ENCODE results near the gene LMCD1.

Gene LMCD1

DNA sequence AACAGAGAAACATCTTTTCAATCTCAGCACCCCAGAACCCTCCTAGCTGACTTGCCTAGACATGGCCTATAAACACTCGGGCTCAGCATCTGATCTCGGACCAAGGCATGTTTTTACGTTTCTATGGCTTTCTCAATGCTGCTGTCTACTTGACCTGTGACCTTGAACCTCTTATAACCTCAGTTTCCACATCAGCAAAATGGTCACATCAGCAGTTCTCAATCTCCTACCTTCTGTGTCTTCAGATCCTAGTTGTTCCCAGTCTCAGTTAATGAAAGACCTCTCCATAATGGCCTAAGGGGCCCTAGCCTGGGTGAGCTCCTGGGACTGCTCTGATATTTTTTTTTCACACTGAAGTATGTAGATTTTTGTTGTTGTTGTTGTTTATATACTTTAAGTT, 103.4 kb downstream of the LMCD1 start:
- Histone ChIP-seq H3F3A (ENCODE audit: low read depth) (no peaks in the 10 kb centered on the region), H3K79me2 (ENCODE audit: insufficient read depth, low read length) (no peaks in the 10 kb centered on the region), H3K9me3 (ENCODE audit: insufficient read depth, low read depth, low read length) (no peaks in the 10 kb centered on the region), H4K20me1 (ENCODE audit: insufficient read depth, low read length, poor library complexity, severe bottlenecking) (no peaks in the 10 kb centered on the region), H3K27me3 (ENCODE audit: insufficient read depth, low read length, poor library complexity, severe bottlenecking) (no peaks in the 10 kb centered on the region), H3K9me2 (replicated peaks; ENCODE audit: low read depth, low read length) (no peaks in the 10 kb centered on the region), H3K4me3 (ENCODE audit: low read length, poor library complexity, severe bottlenecking) (no peak overlapping the region), H2AFZ (ENCODE audit: low read length) (no peak overlapping the region), H3K9ac (ENCODE audit: low read depth, low read length, poor library complexity, severe bottlenecking) (no peak overlapping the region), H3K4me1 (ENCODE audit: insufficient read depth, low read length, poor library complexity, severe bottlenecking) (no peaks in the 10 kb centered on the region), H3K36me3 (ENCODE audit: insufficient read depth, low read length) (no peaks in the 10 kb centered on the region), H3K4me2 (ENCODE audit: low read depth, low read length, poor library complexity, severe bottlenecking) (no peak overlapping the region)
- no peak for TF ChIP-seq EZH2phosphoT487 (IDR thresholded peaks at IDR 0.05; ENCODE audit: borderline replicate concordance)
- TF ChIP-seq, protein P1, sequence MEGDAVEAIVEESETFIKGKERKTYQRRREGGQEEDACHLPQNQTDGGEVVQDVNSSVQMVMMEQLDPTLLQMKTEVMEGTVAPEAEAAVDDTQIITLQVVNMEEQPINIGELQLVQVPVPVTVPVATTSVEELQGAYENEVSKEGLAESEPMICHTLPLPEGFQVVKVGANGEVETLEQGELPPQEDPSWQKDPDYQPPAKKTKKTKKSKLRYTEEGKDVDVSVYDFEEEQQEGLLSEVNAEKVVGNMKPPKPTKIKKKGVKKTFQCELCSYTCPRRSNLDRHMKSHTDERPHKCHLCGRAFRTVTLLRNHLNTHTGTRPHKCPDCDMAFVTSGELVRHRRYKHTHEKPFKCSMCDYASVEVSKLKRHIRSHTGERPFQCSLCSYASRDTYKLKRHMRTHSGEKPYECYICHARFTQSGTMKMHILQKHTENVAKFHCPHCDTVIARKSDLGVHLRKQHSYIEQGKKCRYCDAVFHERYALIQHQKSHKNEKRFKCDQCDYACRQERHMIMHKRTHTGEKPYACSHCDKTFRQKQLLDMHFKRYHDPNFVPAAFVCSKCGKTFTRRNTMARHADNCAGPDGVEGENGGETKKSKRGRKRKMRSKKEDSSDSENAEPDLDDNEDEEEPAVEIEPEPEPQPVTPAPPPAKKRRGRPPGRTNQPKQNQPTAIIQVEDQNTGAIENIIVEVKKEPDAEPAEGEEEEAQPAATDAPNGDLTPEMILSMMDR (conservative IDR thresholded peaks at IDR 0.05; ENCODE audit: low read length) = no peak

DNA sequence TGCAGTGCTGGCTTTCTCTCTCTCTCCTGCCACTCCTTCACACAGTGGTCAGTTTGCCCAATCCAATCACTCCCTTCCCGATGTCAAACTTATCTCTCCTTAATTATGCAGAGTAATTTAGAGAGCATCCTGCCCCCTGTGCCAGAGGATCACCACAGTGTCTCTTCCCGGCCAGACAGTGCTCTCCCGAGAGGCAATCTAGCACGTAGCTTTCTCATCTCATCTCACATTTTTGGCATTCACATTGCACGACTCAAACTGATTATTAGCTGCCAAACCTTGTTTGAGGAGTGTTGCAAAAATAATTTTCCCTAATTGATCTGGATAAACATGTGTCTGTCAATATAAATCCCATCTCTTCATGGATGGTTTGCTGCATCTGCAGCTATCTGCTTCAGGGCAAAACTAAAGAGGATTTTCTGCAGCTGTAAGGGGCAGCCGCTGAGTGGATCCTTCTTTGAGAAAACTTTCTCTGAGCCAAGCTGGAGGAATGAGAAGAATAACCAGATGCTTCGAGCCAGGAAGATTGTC, 105.1 kb downstream of the LMCD1 start:
- Histone ChIP-seq H3K79me2 (ENCODE audit: insufficient read depth, low read length) (no peaks in the 10 kb centered on the region), H2AFZ (ENCODE audit: low read length) (no peak overlapping the region)

DNA sequence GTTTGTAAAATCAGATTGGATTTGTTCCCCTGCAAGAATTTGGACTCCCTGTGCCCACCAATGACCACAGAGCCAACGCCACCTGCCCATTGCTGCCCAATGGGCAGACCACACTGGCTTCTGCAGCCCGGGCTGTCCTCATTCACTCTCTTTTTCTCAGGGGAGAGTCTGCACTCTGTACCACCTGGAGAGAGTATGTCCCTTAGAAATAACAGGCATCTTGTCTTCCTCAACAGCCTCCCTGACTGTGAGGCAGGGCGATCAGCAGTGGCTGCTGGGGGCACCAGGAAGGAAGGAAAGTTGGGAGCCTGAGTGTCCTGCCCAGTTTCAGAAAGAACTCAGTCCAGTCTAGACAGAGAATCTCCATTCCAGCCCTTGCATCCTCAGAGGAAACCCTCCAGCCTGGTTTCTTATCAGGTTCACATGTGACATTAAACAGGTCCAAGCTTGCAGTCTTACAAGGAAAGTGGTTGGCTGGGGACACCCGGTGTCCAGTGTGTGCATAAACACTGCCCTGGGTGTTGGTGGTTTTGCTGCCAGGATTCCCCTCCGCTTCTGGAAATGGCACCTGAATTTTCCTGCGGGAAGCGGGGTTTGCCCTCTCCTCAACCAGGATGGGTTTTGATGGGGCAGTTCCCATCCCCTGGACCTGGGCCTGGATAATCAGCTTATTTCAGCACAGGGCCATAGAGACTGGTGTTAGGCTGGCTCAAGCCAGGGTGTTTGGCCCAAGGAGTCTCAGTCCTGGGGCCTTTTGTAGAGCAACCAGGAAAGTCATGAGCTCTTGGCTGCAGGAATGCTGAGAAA, 105.8 kb downstream of the LMCD1 start:
- Histone ChIP-seq H3F3A (ENCODE audit: low read depth) (no peaks in the 10 kb centered on the region), H2AFZ (ENCODE audit: low read length) (no peak overlapping the region), H3K4me1 (ENCODE audit: insufficient read depth, low read length, poor library complexity, severe bottlenecking) (no peaks in the 10 kb centered on the region), H3K9me2 (replicated peaks; ENCODE audit: low read depth, low read length) (no peaks in the 10 kb centered on the region), H3K4me2 (ENCODE audit: low read depth, low read length, poor library complexity, severe bottlenecking) (no peak overlapping the region), H3K27me3 (ENCODE audit: insufficient read depth, low read length, poor library complexity, severe bottlenecking) (no peaks in the 10 kb centered on the region), H3K4me3 (ENCODE audit: low read length, poor library complexity, severe bottlenecking) (no peak overlapping the region), H3K9ac (ENCODE audit: low read depth, low read length, poor library complexity, severe bottlenecking) (no peak overlapping the region), H4K20me1 (ENCODE audit: insufficient read depth, low read length, poor library complexity, severe bottlenecking) (no peaks in the 10 kb centered on the region), H3K36me3 (ENCODE audit: insufficient read depth, low read length) (no peaks in the 10 kb centered on the region), H3K79me2 (ENCODE audit: insufficient read depth, low read length) (no peaks in the 10 kb centered on the region), H3K9me3 (ENCODE audit: insufficient read depth, low read depth, low read length) (no peaks in the 10 kb centered on the region)
- TF ChIP-seq EZH2phosphoT487 (IDR thresholded peaks at IDR 0.05; ENCODE audit: borderline replicate concordance) = no peak
- TF ChIP-seq, protein P1 (conservative IDR thresholded peaks at IDR 0.05; ENCODE audit: low read length) = peak; percentile 34; the same call in 1 of the 2 replicates

More for the DNA sequence above, 105.1 kb downstream of the LMCD1 start:
- Histone ChIP-seq H3K4me3 (ENCODE audit: low read length, poor library complexity, severe bottlenecking) (no peak overlapping the region), H4K20me1 (ENCODE audit: insufficient read depth, low read length, poor library complexity, severe bottlenecking) (no peaks in the 10 kb centered on the region), H3K27me3 (ENCODE audit: insufficient read depth, low read length, poor library complexity, severe bottlenecking) (no peaks in the 10 kb centered on the region), H3K36me3 (ENCODE audit: insufficient read depth, low read length) (no peaks in the 10 kb centered on the region), H3K4me1 (ENCODE audit: insufficient read depth, low read length, poor library complexity, severe bottlenecking) (no peaks in the 10 kb centered on the region), H3K4me2 (ENCODE audit: low read depth, low read length, poor library complexity, severe bottlenecking) (no peak overlapping the region), H3K9ac (ENCODE audit: low read depth, low read length, poor library complexity, severe bottlenecking) (no peak overlapping the region), H3F3A (ENCODE audit: low read depth) (no peaks in the 10 kb centered on the region), H3K9me2 (replicated peaks; ENCODE audit: low read depth, low read length) (no peaks in the 10 kb centered on the region), H3K9me3 (ENCODE audit: insufficient read depth, low read depth, low read length) (no peaks in the 10 kb centered on the region)
- TF ChIP-seq, protein P1 (conservative IDR thresholded peaks at IDR 0.05; ENCODE audit: low read length) = no peak
- no peak for TF ChIP-seq EZH2phosphoT487 (IDR thresholded peaks at IDR 0.05; ENCODE audit: borderline replicate concordance)

Data from Loucy (cell line).